CD4-positive, alpha-beta T cell (primary cell): ENCODE data around the gene CBX2. TPM values are rescaled to one million over a fixed set of nuclear protein-coding genes. Genes with fewer than 3 reads are reported as not detected.

ENCODE experiments used
- ATAC-seq: fragments of 200-7000 bp; cut with Tn5 transposase; one replicate; pipeline ENCODE4 v1.10.0; 2022; ENCODE audit warnings: mild to moderate bottlenecking; ENCODE audit not compliant: poor library complexity
- CTCF ChIA-PET: fragments of 350-600 bp; sonication (Branson Sonifier 250); formaldehyde crosslinking; loops from one replicate; lab custom pipeline; 2021; ENCODE audit warnings: antibody characterized with exemption, inconsistent platforms; lab: Charles Lee
- POLR2A ChIA-PET: fragments of 350-600 bp; sonication (Branson Sonifier 250); formaldehyde crosslinking; loops from one replicate; lab custom pipeline; 2021; ENCODE audit warnings: antibody characterized with exemption, inconsistent platforms; lab: Charles Lee
- DNase-seq, 14 experiments: peaks; one replicate each; pipeline ENCODE4 v3.0.0-alpha.2; 2013 to 2020; ENCODE audit warnings: mixed read lengths in 2 of 14
- H3K27ac ChIP-seq, 2 donors: one replicate each; pipeline versions ENCODE4 v1.5.1 to v1.7.0; 2013; ENCODE audit warnings: low read length in 2 of 2, low read depth in 1 of 2, mild to moderate bottlenecking in 1 of 2
- H3K27me3 ChIP-seq, 2 experiments: 1 replicate in 1 of 2; 2 replicates in 1 of 2; pipeline versions ENCODE4 v1.6.1 to v1.7.0; 2013; ENCODE audit warnings: low read length in 2 of 2, control low read depth in 1 of 2, mild to moderate bottlenecking in 1 of 2, moderate library complexity in 1 of 2; ENCODE audit not compliant: insufficient read depth in 2 of 2, control insufficient read depth in 1 of 2
- H3K36me3 ChIP-seq: one replicate; pipeline ENCODE4 v1.6.1; 2013; ENCODE audit warnings: low read length, control low read depth; ENCODE audit not compliant: insufficient read depth
- H3K4me1 ChIP-seq: one replicate; pipeline ENCODE4 v1.6.1; 2013; ENCODE audit warnings: low read length, control low read depth; ENCODE audit not compliant: insufficient read depth
- H3K4me3 ChIP-seq: one replicate; pipeline ENCODE4 v1.5.1; 2013; ENCODE audit warnings: mild to moderate bottlenecking, low read length, moderate library complexity
- H3K9me3 ChIP-seq, 2 experiments: 1 replicate in 1 of 2; 2 replicates in 1 of 2; pipeline versions ENCODE4 v1.6.1 to v1.7.0; 2013; ENCODE audit warnings: low read length in 2 of 2, mild to moderate bottlenecking in 2 of 2, control low read depth in 1 of 2, moderate library complexity in 1 of 2; ENCODE audit not compliant: control insufficient read depth in 1 of 2, insufficient read depth in 1 of 2
- H3K27ac Mint-ChIP-seq: one replicate; pipeline ENCODE4 v1.8.0; 2020; ENCODE audit warnings: mixed read lengths
- H3K27me3 Mint-ChIP-seq: one replicate; pipeline ENCODE4 v1.8.0; 2021; ENCODE audit warnings: mixed read lengths
- H3K36me3 Mint-ChIP-seq: one replicate; pipeline ENCODE4 v1.8.0; 2021; ENCODE audit warnings: low read depth, mixed read lengths
- H3K4me1 Mint-ChIP-seq: one replicate; pipeline ENCODE4 v1.8.0; 2021; ENCODE audit warnings: low read depth, mixed read lengths
- H3K4me3 Mint-ChIP-seq: one replicate; pipeline ENCODE4 v1.8.0; 2020; ENCODE audit warnings: mild to moderate bottlenecking, mixed read lengths
- H3K9me3 Mint-ChIP-seq: one replicate; pipeline ENCODE4 v1.8.0; 2020; ENCODE audit warnings: mixed read lengths
- CTCF ChIP-seq: fragments of 200-600 bp; IDR thresholded peaks from one replicate; pipeline ENCODE4 v1.8.0; 2022; ENCODE audit warnings: antibody characterized with exemption, mild to moderate bottlenecking
- intact Hi-C, 2 experiments: fragments of 100-400 bp; cut with DNase I in 1 of 2; cut with micrococcal nuclease in 1 of 2; formaldehyde crosslinking; loops; one replicate each; pipeline versions ENCODE4 v1.15.1 to v1.9.0; 2023 to 2025; cut with DNase I, micrococcal nuclease
- total RNA-seq, 174 experiments: library from RNA in 2 of 174; stranded (reverse) in 2 of 174; gene quantifications; one replicate each; pipeline ENCODE4 v1.2.3 and lab custom pipeline; 2021 to 2026

The CBX2 gene
- total RNA-seq, 2 experiments from 2014 or later, result 0.31 TPM; not detected in 1

GRCh38 chr17:79834565-79835469 lies 56.9 kb downstream of the CBX2 start:
- peaks cover 29% of the 10 kb centered on the region for H3K4me1 Mint-ChIP-seq
- Histone ChIP-seq H3K4me3 (no peak overlapping the region), H3K4me1 (peaks cover 67% of the 10 kb centered on the region), H3K36me3 (peaks cover 35% of the 10 kb centered on the region), H3K27me3 (peaks cover 0 to 2% of the 10 kb centered on the region in 2 experiments), H3K9me3 (peaks cover 0 to under 1% of the 10 kb centered on the region in 2 experiments), H3K27ac (no peak overlapping the region)
- H3K4me3 Mint-ChIP-seq, result peak overlapping the region; percentile 74
- no peaks in the 10 kb centered on the region for H3K9me3 Mint-ChIP-seq
- intact Hi-C loops, result loop anchor here (2.0 to 5.0 kb wide), 2 partner anchors 38 to 44 kb away; partner anchors contain the start of gene CBX8 (in 1 of the 2)
- ATAC-seq (no peak), DNase-seq (peak in 7 of 14 experiments; percentile 40 to 69 (median 56))
- ChIA-PET CTCF (interaction anchor here (0.6 to 1.1 kb wide), 3 partner anchors 22 to 72 kb away, joined by 4 to 7 read pairs (median 4); no protein-coding TSS in a partner anchor), POLR2A (interaction anchor here (0.7 to 3.7 kb wide), 6 partner anchors 9 to 60 kb away, joined by 3 to 31 read pairs (median 3); no protein-coding TSS in a partner anchor)
- H3K36me3 Mint-ChIP-seq, result peaks cover 44% of the 10 kb centered on the region
- peak; percentile 73 for TF ChIP-seq CTCF
- H3K27me3 Mint-ChIP-seq, result peaks cover under 1% of the 10 kb centered on the region
- peak overlapping the region; percentile 69 for H3K27ac Mint-ChIP-seq

- Histone ChIP-seq H3K4me1 (peaks cover 72% of the 10 kb centered on the region), H3K36me3 (peaks cover 35% of the 10 kb centered on the region), H3K9me3 (peaks cover 0 to 6% of the 10 kb centered on the region in 2 experiments), H3K27ac (no peak overlapping the region), H3K4me3 (no peak overlapping the region), H3K27me3 (peaks cover 6 to 9% of the 10 kb centered on the region in 2 experiments)
- intact Hi-C loops, result loop anchor here (2.0 to 5.0 kb wide), 2 partner anchors 38 to 45 kb away; partner anchors contain the start of gene CBX8 (in 1 of the 2)
- Mint-ChIP-seq H3K27ac (peak overlapping the region; percentile 69), H3K36me3 (peaks cover 44% of the 10 kb centered on the region), H3K4me3 (peak overlapping the region; percentile 56), H3K9me3 (no peaks in the 10 kb centered on the region), H3K27me3 (peaks cover 8% of the 10 kb centered on the region), H3K4me1 (peaks cover 29% of the 10 kb centered on the region)
- ChIA-PET CTCF (interaction anchor here (0.6 to 1.1 kb wide), 3 partner anchors 23 to 71 kb away, joined by 4 to 7 read pairs (median 4); no protein-coding TSS in a partner anchor), POLR2A (interaction anchor here (1.1 to 3.7 kb wide), 8 partner anchors 9 to 89 kb away, joined by 3 to 31 read pairs (median 5); no protein-coding TSS in a partner anchor)
- no peak for TF ChIP-seq CTCF
- peak in 1 of 14 experiments; percentile 32 for DNase-seq
- ATAC-seq, result no peak
These were observed 57.5 kb downstream of the CBX2 start for GRCh38 chr17:79835470-79835899.

GRCh38 chr17:79835953-79836509 lies 58.1 kb downstream of the CBX2 start:
- Mint-ChIP-seq H3K4me1 (peaks cover 33% of the 10 kb centered on the region), H3K4me3 (peak overlapping the region; percentile 98), H3K9me3 (no peaks in the 10 kb centered on the region), H3K27ac (no peak overlapping the region), H3K36me3 (peaks cover 44% of the 10 kb centered on the region), H3K27me3 (peaks cover 13% of the 10 kb centered on the region)
- Histone ChIP-seq H3K9me3 (peaks cover 0 to 11% of the 10 kb centered on the region in 2 experiments), H3K27ac (no peak overlapping the region), H3K27me3 (peaks cover 11 to 14% of the 10 kb centered on the region in 2 experiments), H3K4me3 (no peak overlapping the region), H3K4me1 (peaks cover 72% of the 10 kb centered on the region), H3K36me3 (peaks cover 35% of the 10 kb centered on the region)
- ChIA-PET POLR2A (interaction anchor here (1.6 to 3.7 kb wide), 7 partner anchors 10 to 158 kb away, joined by 3 to 31 read pairs (median 7); partner anchors contain the start of gene CBX8), CTCF (interaction anchor here (1.1 kb wide), 2 partner anchors 9 to 23 kb away, joined by 3 to 4 read pairs; no protein-coding TSS in a partner anchor)
- intact Hi-C loops, result loop anchor here (2.0 to 5.0 kb wide), 2 partner anchors 39 to 45 kb away; partner anchors contain the start of gene CBX8 (in 1 of the 2)
- peak in 1 of 14 experiments; percentile 47 for DNase-seq
- no peak for TF ChIP-seq CTCF
- no peak for ATAC-seq
